GM21717 (cell line): ENCODE data around the gene COL27A1.

Source experiments
- ATAC-seq: cut with Tn5 transposase; IDR thresholded peaks from one replicate; pipeline ENCODE4 v1.9.1; 2021; ENCODE audit warnings: mild to moderate bottlenecking, moderate library complexity; ENCODE audit not compliant: unreplicated experiment

COL27A1 gene

DNA sequence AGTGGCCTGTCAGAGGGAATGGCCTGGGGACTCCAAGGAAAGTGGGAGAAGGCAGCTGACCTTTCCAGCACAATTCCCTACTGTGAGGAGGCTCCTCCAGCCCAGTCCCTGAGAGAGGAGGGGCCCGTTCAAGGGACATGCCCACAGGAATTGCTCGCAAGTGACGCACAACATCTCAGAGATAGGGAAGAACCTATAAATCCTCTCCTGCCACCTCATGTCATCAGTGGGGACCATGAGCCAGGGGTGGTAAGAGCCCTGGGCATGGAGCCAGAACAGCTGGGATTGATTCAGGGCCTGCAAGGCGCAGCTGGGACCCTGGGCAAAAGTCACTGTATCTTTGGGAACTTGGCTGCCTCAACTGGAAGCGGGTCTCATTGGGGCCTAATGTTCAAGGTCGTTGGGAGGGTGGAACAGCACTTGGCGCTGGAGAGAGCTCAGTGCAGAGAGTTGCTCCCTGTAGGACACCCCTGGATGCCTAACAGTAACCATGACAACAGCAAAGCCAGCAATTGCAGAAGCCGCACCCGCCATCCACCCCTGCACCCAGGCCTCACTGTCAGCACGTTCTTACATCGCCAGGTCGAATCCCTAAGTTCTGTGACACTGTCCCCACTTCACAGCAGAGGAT, 126.3 kb downstream of the COL27A1 start:
- no peak for ATAC-seq

DNA sequence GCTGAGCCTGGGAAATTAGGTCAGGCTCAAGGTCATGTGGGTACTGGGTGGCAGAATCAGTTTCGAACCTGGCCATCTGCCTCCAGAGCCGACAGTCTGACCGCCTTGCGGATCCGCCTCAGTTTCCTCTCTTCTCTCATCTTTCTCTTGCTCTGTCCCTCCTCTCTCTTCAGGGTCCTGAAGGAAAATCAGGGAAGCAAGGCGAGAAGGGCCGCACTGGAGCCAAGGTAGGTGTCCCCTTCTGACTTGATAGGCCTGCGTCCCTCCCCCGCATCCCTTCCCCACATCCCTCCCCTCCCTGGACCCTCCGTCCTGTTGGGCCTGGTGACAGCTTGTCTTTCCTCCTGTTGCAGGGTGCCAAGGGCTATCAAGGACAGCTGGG, 126.8 kb downstream of the COL27A1 start:
- no peak for ATAC-seq

DNA sequence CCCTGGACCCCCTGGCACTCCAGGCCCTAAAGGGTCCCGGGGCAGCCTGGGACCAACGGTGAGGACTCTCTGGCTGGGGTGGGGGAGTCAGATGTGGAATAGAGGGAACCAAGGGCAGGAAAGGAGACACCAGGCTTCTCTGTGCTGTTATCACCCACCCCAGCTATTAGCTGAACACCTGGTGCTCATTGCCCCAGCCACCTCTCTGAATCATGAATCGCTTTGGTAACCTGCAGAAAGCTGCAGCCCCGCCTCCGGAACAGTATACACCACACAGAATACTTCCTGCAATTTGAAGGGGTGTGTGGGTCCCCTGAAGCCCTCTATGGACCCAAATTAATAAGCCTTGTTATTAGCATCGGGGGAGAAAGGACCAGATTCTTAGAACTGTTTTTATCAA, 127.2 kb downstream of the COL27A1 start:
- no peak for ATAC-seq

GRCh38 chr9:114282926-114283325, 127.6 kb downstream of the COL27A1 start:
- no peak for ATAC-seq

GRCh38 chr9:114283551-114284111, 128.3 kb downstream of the COL27A1 start:
- no peak for ATAC-seq

DNA sequence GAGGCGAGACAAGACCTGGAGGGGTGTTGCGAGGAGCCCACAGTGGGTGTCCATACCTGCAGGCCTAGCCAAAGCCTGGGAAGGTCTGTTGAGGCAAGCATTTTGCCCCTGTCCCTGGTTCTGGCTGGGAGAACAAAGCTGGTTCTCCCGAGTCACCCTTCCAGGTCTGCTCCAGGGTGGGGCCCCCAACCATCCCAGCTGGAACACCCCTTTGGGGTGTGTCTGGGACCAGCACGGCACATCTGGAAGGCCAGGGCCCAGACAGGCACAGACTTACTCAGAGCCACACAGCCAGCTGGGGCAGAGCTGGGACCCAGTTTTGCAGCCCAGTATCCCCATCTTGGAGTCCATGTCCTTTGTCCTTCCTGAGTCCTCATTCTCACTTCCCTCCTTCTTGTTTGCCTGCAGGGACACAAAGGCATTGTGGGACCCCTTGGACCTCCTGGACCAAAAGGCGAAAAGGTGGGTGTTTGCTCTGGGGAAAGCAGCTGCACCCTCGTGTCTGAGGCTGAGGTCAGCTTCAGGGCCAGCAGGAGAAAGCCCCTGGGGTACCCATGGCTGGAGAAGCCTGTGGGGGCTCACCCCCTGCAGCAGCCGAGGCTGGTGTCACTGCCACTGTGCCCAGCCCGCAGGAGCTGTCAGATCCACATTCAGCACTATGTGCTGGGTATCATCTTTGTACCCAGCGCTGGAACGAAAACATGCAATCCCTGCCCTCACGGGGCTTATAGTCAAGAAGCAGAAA, 129.2 kb downstream of the COL27A1 start:
- no peak for ATAC-seq

DNA sequence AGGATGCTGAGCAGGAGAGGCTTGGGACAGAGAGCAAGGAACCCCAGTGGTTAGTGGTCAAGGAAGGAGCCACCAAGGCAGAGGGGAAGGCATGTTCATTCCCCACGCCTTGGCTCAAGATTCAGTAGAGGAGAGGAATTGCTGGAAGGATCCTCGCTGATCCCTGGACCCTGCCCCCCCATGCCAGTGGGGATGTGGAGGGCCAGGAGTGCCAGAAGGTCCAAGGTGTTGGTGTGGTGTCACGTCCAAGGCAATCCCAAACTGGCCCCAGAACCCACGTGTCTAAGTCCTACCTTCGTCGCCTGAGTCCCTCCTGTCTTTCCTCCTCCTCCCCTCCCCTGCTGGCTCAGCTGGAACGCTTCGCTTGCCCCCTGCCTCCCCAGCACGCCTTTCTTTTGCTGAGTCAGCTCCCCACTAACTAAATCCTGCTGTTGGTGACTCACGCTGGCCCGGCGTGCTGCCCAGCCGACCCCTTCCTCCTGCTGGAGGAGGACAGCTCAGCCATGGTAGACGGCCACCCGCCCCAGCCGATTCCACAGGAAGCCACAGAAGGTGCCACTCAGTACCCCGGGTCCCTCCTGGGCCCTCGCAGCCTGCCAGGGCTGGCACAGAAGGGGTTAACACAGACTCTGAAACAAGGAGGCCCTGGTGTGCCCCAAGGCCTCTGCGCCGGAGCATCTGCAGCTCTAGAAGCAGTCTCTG, 130.0 kb downstream of the COL27A1 start:
- ATAC-seq = no peak

DNA sequence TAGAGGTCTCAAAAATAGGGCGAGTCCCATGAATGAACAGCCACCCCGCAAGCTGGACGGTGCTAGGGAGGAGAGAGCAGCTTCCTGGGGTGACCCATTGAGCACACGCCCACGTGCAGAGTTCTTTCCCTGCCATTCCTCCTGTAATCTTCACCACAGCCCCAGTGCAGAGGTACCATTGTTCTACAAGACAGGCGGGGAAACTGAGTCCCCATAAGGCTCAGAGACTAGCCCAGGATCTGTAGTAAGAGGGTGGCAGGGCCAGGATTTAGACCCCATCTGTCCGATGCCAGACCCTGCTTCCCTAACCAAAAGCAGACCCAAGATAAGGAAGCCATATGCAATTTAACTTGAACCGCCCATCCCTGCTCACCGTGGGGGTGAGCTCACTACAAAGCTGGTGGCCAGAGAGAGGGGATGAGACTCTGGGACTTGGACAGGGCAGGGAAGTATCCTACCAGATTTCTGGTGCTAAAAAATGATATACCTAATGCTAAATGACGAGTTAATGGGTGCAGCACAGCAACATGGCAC, 130.9 kb downstream of the COL27A1 start:
- ATAC-seq = no peak

GRCh38 chr9:114287001-114287762, 131.8 kb downstream of the COL27A1 start:
- ATAC-seq = no peak

- no peak for ATAC-seq
Observed at GRCh38 chr9:114287763-114288192, 132.4 kb downstream of the COL27A1 start.

DNA sequence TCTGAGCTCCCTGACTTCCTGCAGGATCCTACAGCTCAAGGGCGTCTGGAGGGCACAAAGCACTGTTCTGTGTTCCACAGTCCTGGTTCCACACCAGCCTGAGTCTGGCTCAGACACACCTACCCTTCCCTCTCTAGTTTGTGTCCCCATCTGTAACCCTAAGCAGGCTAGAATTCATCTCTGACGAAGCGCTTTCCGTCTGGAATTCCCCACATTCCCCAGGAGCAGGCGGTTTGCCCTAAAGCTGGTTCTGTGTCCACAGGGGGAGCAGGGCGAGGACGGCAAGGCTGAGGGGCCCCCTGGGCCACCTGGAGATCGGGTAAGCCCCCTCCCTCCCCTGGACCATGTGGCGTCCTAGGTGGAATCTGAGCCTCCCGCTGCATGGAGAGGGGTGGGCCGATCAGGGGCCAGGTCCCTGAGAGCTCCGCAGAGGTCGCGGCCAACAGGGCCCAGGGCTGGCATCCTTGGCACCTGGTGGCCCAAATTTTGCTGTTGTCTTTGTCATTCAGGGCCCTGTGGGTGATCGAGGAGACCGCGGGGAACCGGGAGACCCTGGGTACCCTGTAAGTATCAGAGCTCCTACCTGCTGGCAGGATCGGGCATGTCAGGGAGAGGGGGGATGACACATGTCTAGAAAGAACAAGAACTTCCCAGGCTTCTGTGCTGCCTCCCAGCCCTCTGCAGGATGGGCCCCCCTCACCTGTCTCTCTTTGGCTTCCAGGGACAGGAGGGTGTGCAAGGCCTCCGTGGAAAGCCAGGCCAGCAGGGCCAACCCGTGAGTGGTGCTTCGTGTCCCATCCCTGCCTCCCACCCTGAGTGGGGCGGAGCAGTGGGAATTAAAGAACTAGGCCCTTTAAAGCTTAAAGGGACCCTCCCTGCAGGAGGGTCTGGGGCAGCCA, 133.1 kb downstream of the COL27A1 start:
- ATAC-seq = no peak

DNA sequence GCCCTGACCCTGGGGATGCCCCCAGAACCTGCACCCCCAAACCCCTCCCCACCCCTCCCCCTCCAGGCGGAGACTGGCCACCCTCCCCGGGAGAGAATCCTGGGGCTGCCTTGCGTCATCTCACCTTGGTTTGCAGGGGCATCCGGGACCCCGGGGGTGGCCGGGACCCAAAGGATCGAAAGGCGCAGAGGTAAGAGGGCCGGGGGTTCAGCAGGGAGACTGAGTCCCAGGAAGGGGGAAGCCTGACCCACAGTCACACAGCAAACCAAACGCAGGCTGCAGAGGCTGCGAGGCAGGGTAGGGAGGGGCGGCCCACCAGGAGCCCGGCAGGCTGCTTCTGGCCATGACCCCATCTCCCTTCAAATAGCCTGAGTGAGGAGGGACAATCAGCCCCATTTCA, 133.8 kb downstream of the COL27A1 start:
- no peak for ATAC-seq

DNA sequence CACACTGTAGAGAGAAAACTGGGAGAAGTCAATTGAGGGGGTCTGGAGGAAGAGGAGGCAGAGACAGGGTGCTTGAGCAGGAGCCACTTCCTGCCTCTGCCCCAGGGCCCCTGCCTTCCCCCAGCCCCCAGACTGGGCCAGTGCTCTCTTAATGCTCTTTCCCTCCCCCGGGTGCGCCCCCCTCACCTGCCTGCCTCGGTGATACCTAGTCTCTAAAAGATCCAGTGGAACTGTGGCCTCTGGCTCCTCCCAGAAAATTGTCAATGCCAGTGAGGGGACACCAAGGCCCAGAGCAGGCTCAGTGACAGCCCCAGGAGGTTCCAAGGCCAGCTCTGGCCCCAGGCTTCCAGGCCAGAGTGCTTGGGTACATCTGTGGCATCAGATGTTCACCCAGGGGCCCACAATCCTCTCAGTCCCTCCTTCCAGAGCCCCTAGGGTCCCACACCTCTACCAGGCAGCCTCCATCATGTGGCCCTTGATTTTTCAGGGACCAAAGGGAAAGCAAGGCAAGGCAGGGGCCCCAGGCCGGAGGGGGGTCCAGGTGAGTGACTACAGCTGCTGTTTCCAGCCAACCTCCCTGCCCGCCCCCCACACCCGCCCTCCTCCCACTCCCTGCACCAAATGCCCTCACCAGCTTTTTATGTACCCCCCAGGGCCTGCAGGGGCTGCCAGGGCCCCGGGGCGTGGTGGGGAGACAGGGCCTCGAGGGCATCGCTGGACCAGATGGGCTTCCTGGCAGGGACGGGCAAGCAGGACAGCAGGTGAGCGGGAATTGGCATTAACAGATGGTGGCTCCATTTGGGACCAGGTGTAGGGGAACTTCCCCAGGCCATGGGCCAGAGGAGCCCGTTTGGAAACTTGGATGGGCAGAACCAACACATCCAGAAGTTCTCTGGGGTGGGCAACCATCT, 134.5 kb downstream of the COL27A1 start:
- no peak for ATAC-seq

- ATAC-seq = no peak
Observed at GRCh38 chr9:114290561-114290986, 135.2 kb downstream of the COL27A1 start.

GRCh38 chr9:114291064-114291474, 135.7 kb downstream of the COL27A1 start:
- ATAC-seq = no peak

DNA sequence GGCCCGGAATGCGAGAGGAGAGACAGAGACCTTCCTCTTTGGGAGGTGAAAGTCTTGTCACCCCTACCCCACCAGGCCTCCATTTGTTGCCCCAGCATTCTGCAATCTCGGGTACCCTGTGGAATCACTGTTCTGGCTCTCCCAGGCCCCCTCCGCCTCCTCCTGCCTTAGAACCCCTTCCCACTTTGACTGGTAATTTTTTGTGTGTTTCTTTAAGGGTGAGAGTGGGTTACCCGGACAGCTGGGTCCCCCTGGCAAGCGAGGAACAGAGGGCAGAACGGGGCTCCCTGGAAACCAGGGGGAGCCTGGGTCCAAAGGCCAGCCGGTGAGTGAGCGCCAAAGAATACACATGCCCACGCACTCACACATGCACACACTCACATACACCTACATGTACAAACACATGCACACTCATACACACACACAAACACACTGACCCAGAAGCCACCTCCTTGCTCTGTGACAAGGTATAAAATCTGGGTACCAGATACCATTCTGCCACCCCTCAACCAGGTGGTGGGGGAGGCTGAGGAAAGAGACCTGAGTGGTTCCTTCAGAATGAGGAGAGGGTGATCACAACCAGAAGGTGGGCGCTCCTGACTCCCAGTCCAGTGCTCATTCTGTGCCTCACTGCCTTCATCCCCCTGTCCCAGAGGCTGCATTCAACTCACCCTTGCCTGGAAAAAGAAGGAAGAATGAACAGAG, 136.7 kb downstream of the COL27A1 start:
- ATAC-seq = no peak

DNA sequence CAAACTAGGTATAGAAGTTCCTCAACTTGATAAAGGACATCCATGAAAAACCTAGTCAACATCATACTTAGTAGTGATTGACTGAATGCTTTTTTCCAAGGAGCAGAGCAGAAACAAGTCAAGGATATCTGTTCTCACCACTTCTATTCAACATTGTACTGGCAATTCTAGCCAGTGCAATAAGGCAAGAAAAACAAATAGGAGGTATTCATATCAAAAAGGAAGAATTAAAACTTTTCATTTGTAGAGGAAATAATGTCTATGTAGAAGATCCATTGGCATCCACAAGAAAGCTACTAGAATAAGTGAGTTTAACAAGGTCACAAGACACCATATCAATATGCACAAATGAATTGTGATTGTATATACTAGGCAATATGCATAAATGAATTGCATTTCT, 139.3 kb downstream of the COL27A1 start:
- ATAC-seq = no peak

DNA sequence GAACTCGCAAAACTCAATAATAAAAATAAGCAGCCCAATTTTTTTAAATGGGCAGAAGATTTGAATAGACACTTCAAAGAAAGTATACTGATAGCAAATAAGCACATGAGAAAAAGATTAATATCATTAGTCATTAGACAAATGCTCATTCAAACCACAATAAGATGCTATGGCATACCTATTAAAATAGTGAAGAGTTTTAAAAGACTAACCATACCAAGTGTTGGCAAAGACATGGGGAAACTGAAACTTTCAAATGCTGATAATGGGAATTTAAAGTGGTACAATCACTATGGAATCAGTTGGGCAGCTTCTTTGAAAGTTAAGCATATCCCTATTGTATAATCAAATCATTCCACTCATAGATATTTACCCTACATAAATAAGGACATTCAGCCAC, 141.0 kb downstream of the COL27A1 start:
- ATAC-seq = no peak
